ENCODE measurements around the gene ATP6V0A1. TPM values are rescaled to one million over a fixed set of nuclear protein-coding genes. Genes with fewer than 3 reads are reported as not detected.

The ATP6V0A1 gene
- polyA plus RNA-seq, 1 donor from 2014 or later, result 92.1 TPM

- H3K27me3 ChIP-seq (ENCODE audit: insufficient read depth, low read depth, low read length), result no peaks in the 10 kb centered on the region
- H3K79me2 ChIP-seq (replicated peaks; ENCODE audit: insufficient read depth, low read length), result no peaks in the 10 kb centered on the region
- no peaks in the 10 kb centered on the region for H3F3A ChIP-seq (ENCODE audit: insufficient read depth, low read length, poor library complexity, severe bottlenecking)
- no peaks in the 10 kb centered on the region for H3K9me3 ChIP-seq (ENCODE audit: low read length)
- TF ChIP-seq POLR2AphosphoS5 (IDR thresholded peaks at IDR 0.05) (no peak), CTCF (IDR thresholded peaks at IDR 0.05; ENCODE audit: poor library complexity, severe bottlenecking) (no peak), EZH2 (IDR thresholded peaks at IDR 0.05; ENCODE audit: borderline replicate concordance, insufficient read depth, low read length, poor library complexity, severe bottlenecking) (no peak), RAD21 (conservative IDR thresholded peaks at IDR 0.05) (no peak)
- no peak overlapping the region for H3K9ac ChIP-seq (ENCODE audit: low read length)
- H3K9me2 ChIP-seq (ENCODE audit: insufficient read depth, low read length), result no peaks in the 10 kb centered on the region
- H4K20me1 ChIP-seq (ENCODE audit: insufficient read depth), result no peaks in the 10 kb centered on the region
- H3K27ac ChIP-seq (ENCODE audit: low read length), result no peak overlapping the region
- H2AFZ ChIP-seq (ENCODE audit: low read depth, low read length), result no peak overlapping the region
- no peak overlapping the region for H3K4me2 ChIP-seq (ENCODE audit: low read length)
- peaks cover 4% of the 10 kb centered on the region for H3K36me3 ChIP-seq (ENCODE audit: insufficient read depth, low read length)
- H3K4me3 ChIP-seq (ENCODE audit: low read length), result no peak overlapping the region
These were observed 44.2 kb downstream of the ATP6V0A1 start for GRCh38 chr17:42502926-42503325.

- H3K27me3 ChIP-seq (ENCODE audit: insufficient read depth, low read depth, low read length), result no peaks in the 10 kb centered on the region
- H4K20me1 ChIP-seq (ENCODE audit: insufficient read depth), result no peaks in the 10 kb centered on the region
- no peaks in the 10 kb centered on the region for H3K9me3 ChIP-seq (ENCODE audit: low read length)
- no peak overlapping the region for H3K4me2 ChIP-seq (ENCODE audit: low read length)
- no peak overlapping the region for H3K9ac ChIP-seq (ENCODE audit: low read length)
- no peaks in the 10 kb centered on the region for H3K79me2 ChIP-seq (replicated peaks; ENCODE audit: insufficient read depth, low read length)
- H3K9me2 ChIP-seq (ENCODE audit: insufficient read depth, low read length), result no peaks in the 10 kb centered on the region
- H3K27ac ChIP-seq (ENCODE audit: low read length), result no peak overlapping the region
- TF ChIP-seq REST (IDR thresholded peaks at IDR 0.05; ENCODE audit: borderline replicate concordance), result no peak
- TF ChIP-seq MXI1 (conservative IDR thresholded peaks at IDR 0.05; ENCODE audit: poor library complexity, severe bottlenecking), result no peak
- TF ChIP-seq CTCF (IDR thresholded peaks at IDR 0.05; ENCODE audit: poor library complexity, severe bottlenecking), result no peak
- TF ChIP-seq RAD21 (conservative IDR thresholded peaks at IDR 0.05), result no peak
- no peak for TF ChIP-seq SMC3 (conservative IDR thresholded peaks at IDR 0.05; ENCODE audit: poor library complexity)
- TF ChIP-seq POLR2AphosphoS5 (IDR thresholded peaks at IDR 0.05), result no peak
- no peak for TF ChIP-seq EP300 (conservative IDR thresholded peaks at IDR 0.05; ENCODE audit: poor library complexity, severe bottlenecking)
- no peak overlapping the region for H2AFZ ChIP-seq (ENCODE audit: low read depth, low read length)
- H3K36me3 ChIP-seq (ENCODE audit: insufficient read depth, low read length), result peaks cover 10% of the 10 kb centered on the region
- H3K4me3 ChIP-seq (ENCODE audit: low read length), result no peak overlapping the region
- H3F3A ChIP-seq (ENCODE audit: insufficient read depth, low read length, poor library complexity, severe bottlenecking), result no peaks in the 10 kb centered on the region
These were observed 49.0 kb downstream of the ATP6V0A1 start for GRCh38 chr17:42507671-42508070.

Data from neural cell (in vitro differentiated cells).